Measurements from ENCODE around the gene CDKAL1. TPM values are rescaled to one million over a fixed set of nuclear protein-coding genes. Genes with fewer than 3 reads are reported as not detected.

The CDKAL1 gene
- total RNA-seq, 1 experiment from 2014 or later: 20.6 TPM

DNA sequence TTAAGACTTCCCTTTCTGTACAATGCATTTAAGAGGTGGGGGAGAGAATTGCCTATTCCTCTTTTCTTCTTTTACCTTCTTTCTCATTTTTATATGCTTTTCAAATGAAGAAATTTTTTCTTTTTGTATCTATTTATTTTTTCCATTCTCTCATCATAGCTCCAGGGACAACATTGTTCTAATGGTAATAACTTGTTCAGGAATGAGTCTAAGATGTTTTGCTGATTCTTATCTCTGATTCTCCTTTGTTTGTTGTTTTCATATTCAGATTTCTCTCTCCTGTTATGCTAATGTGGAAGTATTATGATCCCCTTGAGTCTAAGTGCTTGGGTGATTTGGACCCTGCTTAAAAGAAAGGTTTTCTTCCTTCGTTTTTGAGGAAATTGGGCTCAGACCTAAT is 451.6 kb downstream of the CDKAL1 start:
- H3K27ac Mint-ChIP-seq: no peak overlapping the region
- peaks cover 23% of the 10 kb centered on the region for H3K9me3 Mint-ChIP-seq
- TF ChIP-seq NFATC4 (CRISPR knock-in tag; IDR thresholded peaks at IDR 0.05): no peak
- TF ChIP-seq, protein P1, sequence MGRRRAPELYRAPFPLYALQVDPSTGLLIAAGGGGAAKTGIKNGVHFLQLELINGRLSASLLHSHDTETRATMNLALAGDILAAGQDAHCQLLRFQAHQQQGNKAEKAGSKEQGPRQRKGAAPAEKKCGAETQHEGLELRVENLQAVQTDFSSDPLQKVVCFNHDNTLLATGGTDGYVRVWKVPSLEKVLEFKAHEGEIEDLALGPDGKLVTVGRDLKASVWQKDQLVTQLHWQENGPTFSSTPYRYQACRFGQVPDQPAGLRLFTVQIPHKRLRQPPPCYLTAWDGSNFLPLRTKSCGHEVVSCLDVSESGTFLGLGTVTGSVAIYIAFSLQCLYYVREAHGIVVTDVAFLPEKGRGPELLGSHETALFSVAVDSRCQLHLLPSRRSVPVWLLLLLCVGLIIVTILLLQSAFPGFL (CRISPR knock-in tag; IDR thresholded peaks at IDR 0.05; ENCODE audit: borderline replicate concordance): no peak
- TF ChIP-seq, protein P2, sequence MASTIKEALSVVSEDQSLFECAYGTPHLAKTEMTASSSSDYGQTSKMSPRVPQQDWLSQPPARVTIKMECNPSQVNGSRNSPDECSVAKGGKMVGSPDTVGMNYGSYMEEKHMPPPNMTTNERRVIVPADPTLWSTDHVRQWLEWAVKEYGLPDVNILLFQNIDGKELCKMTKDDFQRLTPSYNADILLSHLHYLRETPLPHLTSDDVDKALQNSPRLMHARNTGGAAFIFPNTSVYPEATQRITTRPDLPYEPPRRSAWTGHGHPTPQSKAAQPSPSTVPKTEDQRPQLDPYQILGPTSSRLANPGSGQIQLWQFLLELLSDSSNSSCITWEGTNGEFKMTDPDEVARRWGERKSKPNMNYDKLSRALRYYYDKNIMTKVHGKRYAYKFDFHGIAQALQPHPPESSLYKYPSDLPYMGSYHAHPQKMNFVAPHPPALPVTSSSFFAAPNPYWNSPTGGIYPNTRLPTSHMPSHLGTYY (CRISPR knock-in tag; IDR thresholded peaks at IDR 0.05): no peak
- ATAC-seq (no peak), DNase-seq (ENCODE audit: low spot score) (no peak)
- H3K4me3 Mint-ChIP-seq: no peak overlapping the region
- peaks cover 20% of the 10 kb centered on the region for H3K36me3 Mint-ChIP-seq
- ChIA-PET POLR2A (no interaction called here), CTCF (no interaction called here)
- H3K27me3 Mint-ChIP-seq (ENCODE audit: low read depth): peaks cover 2% of the 10 kb centered on the region; the same call in 1 of the 2 replicates
- H3K4me1 Mint-ChIP-seq: peaks cover 22% of the 10 kb centered on the region

DNA sequence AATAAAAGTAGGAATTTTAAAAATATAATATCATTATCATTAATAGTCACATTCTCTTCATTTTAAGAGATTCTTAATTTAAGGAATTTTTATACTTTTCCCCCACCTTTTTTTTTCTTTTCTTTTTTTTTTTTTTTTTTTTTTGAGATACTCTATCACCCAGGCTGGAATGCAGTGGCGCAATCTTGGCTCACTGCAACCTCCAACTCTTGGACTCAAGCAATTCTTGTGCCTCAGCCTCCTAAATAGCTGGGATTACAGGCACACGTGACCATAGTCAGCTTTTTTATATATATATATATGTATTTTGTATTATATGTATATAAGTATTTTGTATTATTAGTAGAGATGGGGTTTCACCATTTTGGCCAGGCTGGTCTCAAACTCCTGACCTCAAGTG is 457.7 kb downstream of the CDKAL1 start:
- Mint-ChIP-seq H3K27me3 (ENCODE audit: low read depth) (no peaks in the 10 kb centered on the region; the same call in 1 of the 2 replicates), H3K4me1 (peaks cover 31% of the 10 kb centered on the region), H3K27ac (no peak overlapping the region), H3K4me3 (no peak overlapping the region), H3K36me3 (peaks cover 16% of the 10 kb centered on the region), H3K9me3 (peaks cover 15% of the 10 kb centered on the region)
- ChIA-PET POLR2A (no interaction called here), CTCF (no interaction called here)
- DNase-seq (ENCODE audit: low spot score): no peak
- TF ChIP-seq EMX1 (CRISPR knock-in tag; IDR thresholded peaks at IDR 0.05): no peak
- TF ChIP-seq ATF1 (CRISPR knock-in tag; IDR thresholded peaks at IDR 0.05): no peak
- no peak for TF ChIP-seq CREB1 (CRISPR knock-in tag; IDR thresholded peaks at IDR 0.05)
- TF ChIP-seq, protein P3, sequence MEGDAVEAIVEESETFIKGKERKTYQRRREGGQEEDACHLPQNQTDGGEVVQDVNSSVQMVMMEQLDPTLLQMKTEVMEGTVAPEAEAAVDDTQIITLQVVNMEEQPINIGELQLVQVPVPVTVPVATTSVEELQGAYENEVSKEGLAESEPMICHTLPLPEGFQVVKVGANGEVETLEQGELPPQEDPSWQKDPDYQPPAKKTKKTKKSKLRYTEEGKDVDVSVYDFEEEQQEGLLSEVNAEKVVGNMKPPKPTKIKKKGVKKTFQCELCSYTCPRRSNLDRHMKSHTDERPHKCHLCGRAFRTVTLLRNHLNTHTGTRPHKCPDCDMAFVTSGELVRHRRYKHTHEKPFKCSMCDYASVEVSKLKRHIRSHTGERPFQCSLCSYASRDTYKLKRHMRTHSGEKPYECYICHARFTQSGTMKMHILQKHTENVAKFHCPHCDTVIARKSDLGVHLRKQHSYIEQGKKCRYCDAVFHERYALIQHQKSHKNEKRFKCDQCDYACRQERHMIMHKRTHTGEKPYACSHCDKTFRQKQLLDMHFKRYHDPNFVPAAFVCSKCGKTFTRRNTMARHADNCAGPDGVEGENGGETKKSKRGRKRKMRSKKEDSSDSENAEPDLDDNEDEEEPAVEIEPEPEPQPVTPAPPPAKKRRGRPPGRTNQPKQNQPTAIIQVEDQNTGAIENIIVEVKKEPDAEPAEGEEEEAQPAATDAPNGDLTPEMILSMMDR (IDR thresholded peaks at IDR 0.05): no peak
- no peak for TF ChIP-seq NR1H2 (CRISPR knock-in tag; IDR thresholded peaks at IDR 0.05)
- ATAC-seq: no peak

DNA sequence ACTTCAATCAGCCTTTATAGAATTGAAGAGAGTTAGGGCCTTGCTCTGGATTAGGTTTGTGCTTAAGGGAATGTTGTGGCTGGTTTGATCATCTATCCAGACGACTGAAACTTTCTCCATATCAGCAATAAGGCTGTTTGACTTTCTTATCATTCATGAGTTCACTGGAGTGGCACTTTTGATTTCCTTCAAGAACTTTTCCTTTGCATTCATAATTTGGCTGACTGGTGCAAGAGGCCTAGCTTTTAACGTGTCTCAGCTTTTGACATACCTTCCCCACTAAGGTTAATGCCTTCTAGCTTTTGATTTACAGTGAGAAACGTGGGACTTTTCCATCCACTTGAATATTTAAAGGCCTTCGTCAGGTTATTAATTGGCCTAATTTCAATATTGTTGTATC is 461.8 kb downstream of the CDKAL1 start:
- Mint-ChIP-seq H3K27me3 (ENCODE audit: low read depth) (no peaks in the 10 kb centered on the region; the same call in 1 of the 2 replicates), H3K4me1 (peaks cover 44% of the 10 kb centered on the region), H3K4me3 (no peak overlapping the region), H3K27ac (no peak overlapping the region), H3K36me3 (peaks cover 16% of the 10 kb centered on the region), H3K9me3 (peaks cover 15% of the 10 kb centered on the region)
- DNase-seq (ENCODE audit: low spot score) (no peak), ATAC-seq (no peak)
- ChIA-PET POLR2A (no interaction called here), CTCF (no interaction called here)
- TF ChIP-seq, protein P4, sequence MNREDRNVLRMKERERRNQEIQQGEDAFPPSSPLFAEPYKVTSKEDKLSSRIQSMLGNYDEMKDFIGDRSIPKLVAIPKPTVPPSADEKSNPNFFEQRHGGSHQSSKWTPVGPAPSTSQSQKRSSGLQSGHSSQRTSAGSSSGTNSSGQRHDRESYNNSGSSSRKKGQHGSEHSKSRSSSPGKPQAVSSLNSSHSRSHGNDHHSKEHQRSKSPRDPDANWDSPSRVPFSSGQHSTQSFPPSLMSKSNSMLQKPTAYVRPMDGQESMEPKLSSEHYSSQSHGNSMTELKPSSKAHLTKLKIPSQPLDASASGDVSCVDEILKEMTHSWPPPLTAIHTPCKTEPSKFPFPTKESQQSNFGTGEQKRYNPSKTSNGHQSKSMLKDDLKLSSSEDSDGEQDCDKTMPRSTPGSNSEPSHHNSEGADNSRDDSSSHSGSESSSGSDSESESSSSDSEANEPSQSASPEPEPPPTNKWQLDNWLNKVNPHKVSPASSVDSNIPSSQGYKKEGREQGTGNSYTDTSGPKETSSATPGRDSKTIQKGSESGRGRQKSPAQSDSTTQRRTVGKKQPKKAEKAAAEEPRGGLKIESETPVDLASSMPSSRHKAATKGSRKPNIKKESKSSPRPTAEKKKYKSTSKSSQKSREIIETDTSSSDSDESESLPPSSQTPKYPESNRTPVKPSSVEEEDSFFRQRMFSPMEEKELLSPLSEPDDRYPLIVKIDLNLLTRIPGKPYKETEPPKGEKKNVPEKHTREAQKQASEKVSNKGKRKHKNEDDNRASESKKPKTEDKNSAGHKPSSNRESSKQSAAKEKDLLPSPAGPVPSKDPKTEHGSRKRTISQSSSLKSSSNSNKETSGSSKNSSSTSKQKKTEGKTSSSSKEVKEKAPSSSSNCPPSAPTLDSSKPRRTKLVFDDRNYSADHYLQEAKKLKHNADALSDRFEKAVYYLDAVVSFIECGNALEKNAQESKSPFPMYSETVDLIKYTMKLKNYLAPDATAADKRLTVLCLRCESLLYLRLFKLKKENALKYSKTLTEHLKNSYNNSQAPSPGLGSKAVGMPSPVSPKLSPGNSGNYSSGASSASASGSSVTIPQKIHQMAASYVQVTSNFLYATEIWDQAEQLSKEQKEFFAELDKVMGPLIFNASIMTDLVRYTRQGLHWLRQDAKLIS (CRISPR knock-in tag; IDR thresholded peaks at IDR 0.05; ENCODE audit: borderline replicate concordance): no peak
- no peak for TF ChIP-seq ZNF121 (CRISPR knock-in tag; IDR thresholded peaks at IDR 0.05)
- no peak for TF ChIP-seq PRRX2 (CRISPR knock-in tag; IDR thresholded peaks at IDR 0.05)
- TF ChIP-seq, protein P5, sequence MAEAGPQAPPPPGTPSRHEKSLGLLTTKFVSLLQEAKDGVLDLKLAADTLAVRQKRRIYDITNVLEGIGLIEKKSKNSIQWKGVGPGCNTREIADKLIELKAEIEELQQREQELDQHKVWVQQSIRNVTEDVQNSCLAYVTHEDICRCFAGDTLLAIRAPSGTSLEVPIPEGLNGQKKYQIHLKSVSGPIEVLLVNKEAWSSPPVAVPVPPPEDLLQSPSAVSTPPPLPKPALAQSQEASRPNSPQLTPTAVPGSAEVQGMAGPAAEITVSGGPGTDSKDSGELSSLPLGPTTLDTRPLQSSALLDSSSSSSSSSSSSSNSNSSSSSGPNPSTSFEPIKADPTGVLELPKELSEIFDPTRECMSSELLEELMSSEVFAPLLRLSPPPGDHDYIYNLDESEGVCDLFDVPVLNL (CRISPR knock-in tag; IDR thresholded peaks at IDR 0.05; ENCODE audit: borderline replicate concordance, low read depth): no peak
- TF ChIP-seq, protein P6, sequence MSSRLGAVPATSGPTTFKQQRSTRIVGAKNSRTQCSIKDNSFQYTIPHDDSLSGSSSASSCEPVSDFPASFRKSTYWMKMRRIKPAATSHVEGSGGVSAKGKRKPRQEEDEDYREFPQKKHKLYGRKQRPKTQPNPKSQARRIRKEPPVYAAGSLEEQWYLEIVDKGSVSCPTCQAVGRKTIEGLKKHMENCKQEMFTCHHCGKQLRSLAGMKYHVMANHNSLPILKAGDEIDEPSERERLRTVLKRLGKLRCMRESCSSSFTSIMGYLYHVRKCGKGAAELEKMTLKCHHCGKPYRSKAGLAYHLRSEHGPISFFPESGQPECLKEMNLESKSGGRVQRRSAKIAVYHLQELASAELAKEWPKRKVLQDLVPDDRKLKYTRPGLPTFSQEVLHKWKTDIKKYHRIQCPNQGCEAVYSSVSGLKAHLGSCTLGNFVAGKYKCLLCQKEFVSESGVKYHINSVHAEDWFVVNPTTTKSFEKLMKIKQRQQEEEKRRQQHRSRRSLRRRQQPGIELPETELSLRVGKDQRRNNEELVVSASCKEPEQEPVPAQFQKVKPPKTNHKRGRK (CRISPR knock-in tag; IDR thresholded peaks at IDR 0.05; ENCODE audit: borderline replicate concordance): no peak
- TF ChIP-seq RELA (CRISPR knock-in tag; IDR thresholded peaks at IDR 0.05; ENCODE audit: borderline replicate concordance): no peak
- TF ChIP-seq, protein P7, sequence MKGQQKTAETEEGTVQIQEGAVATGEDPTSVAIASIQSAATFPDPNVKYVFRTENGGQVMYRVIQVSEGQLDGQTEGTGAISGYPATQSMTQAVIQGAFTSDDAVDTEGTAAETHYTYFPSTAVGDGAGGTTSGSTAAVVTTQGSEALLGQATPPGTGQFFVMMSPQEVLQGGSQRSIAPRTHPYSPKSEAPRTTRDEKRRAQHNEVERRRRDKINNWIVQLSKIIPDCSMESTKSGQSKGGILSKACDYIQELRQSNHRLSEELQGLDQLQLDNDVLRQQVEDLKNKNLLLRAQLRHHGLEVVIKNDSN (CRISPR knock-in tag; IDR thresholded peaks at IDR 0.05): no peak
- TF ChIP-seq TEAD4 (CRISPR knock-in tag; IDR thresholded peaks at IDR 0.05): no peak
- no peak for TF ChIP-seq ZNF219 (CRISPR knock-in tag; IDR thresholded peaks at IDR 0.05; ENCODE audit: borderline replicate concordance)
- no peak for TF ChIP-seq KAT7 (CRISPR knock-in tag; IDR thresholded peaks at IDR 0.05; ENCODE audit: borderline replicate concordance)
- TF ChIP-seq TEAD1 (CRISPR knock-in tag; IDR thresholded peaks at IDR 0.05): no peak
- no peak for TF ChIP-seq NFATC4 (CRISPR knock-in tag; IDR thresholded peaks at IDR 0.05)
